Activated naive CD4-positive, alpha-beta T cell treated with anti-CD3 and anti-CD28 coated beads, Interleukin-2, amount 50 U/mL, for 16 hours (primary cell): ENCODE results near the gene RGPD5.
"Not testable (repeated sequence)": the region's sequence is repeated elsewhere in the genome, so short reads cannot be mapped to it uniquely, and the experiment has no call there.

Source experiments
- DNase-seq: peaks from one replicate; pipeline ENCODE4 v3.0.0-alpha.2; 2020

The RGPD5 gene

DNA sequence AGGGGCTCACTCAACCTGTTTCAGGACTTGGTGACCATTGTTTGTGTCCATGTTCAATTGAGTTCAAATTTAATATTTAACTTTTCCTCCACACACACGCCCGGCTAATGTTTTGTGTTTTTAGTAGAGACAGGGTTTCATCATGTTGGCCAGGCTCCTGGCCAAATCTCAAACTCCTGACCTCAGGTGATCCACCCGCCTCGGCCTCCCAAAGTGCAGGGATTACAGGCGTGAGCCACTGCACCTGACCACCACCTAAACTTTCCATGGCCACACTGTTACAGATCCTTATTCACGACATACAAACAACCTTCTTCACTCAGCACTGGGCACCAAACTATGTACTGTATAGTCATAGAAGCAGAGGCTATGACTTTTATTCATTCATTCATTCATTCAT lies 100.0 kb downstream of the RGPD5 start:
- DNase-seq, result not testable (repeated sequence)

DNA sequence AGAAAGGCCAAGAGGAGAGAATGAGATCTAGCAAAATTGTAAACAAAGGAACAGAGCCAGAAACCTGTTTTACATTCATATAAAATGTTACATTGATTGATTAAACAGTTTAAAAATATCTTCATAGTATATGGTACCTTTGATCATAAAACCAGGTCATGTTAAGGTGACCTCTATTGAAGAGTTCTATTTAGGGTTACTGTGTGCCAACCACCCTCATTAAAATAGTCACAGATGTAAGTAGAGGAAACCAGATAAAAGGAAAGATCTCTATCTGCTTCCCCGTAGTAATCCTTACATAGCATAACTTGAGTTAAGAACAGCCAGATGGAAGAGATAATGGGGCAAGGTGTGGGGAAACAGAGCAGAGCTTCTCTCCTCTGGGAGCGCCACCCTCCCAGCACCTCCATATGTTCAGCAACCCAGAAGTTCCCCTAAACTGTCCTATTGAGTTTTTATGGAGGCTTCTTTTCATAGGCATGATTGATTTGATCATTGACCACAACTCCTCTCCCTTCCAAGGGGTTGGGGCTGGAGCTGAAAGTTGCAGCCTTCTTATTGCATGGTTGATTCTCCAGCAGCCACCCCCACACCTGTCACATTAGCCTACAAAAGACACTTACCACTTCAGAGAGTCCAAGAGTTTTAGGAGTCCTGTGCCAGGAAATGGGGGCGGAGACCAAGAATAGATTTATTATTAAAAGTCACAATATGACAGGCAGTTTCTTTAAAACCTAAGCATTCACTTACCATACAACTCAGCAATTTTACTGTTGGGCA lies 101.2 kb downstream of the RGPD5 start:
- DNase-seq, result not testable (repeated sequence)

DNA sequence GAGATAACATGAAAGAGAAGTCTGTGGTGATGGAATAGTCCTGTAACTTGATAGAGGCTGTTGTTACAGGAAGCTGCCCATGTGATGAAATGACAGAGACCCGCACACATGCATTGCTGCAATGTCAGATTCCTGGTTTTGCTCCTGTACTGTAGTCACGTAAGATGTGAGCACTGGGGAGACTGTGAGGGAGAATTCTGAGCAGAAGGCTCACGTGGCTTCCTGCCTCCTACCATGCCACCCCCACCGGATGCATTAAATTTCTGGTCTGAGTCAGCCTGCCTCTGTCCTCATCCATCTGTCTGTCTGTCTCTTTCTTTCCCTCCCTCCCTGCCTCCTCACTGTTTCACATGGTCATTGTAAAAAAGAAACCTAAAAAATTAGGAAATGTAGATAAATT lies 102.1 kb downstream of the RGPD5 start:
- DNase-seq, result not testable (repeated sequence)

GRCh38 chr2:109897769-109898461 lies 103.8 kb downstream of the RGPD5 start:
- DNase-seq, result not testable (repeated sequence)

- DNase-seq, result not testable (repeated sequence)
Measured at GRCh38 chr2:109898462-109899336, 104.6 kb downstream of the RGPD5 start, which contains the start of gene LIMS3. Gene LIMS3, plus strand, starts transcription at chr2:109898688. Its CDS starts 41 bp downstream, at chr2:109898729.

DNA sequence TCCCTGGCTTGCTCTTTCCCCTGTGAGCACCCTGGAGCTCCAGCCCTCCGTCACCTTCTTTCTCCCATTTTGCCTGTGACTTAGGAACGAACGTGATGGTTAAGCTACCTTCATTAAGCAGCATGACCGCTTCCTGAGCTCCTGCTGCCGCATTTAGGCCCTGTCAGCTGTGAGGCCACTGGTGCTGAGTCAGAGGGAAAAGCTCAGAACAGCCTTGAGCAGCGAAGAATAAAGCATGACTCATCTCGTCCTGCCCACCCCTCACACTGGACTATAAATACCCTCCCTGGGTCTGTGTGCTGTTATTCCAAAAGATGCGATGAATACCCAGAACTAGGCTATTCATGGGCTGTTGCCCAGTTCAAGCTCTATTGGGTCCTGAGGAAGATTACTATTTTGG lies 111.7 kb downstream of the RGPD5 start:
- not testable (repeated sequence) for DNase-seq
